Measurements from ENCODE around the gene DMXL1. TPM values are rescaled to one million over a fixed set of nuclear protein-coding genes. Genes with fewer than 3 reads are reported as not detected.

Gene DMXL1
- total RNA-seq, 4 donors from 2014 or later, result 78.8 to 181 (median 90.3) TPM

DNA sequence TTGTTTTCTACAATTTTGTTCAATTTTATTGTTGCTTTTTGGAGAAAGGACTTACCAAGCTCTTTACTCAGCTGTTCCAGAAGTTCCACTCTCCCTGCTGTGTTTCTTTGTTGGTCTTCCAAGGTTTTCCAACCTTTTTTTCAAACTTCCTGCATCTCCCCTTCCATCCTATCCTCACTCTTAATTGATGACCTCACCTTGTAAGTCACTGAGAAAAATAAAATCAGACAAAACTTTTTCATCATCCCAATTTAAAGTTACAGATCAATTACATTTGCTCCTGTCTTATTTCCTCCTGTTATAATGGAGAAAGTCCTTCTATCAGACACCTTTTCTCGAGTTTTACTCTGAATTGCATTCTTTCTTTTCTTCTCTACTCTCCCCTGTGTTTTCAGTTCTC is 121.1 kb downstream of the DMXL1 start:
- no peak for DNase-seq
- Histone ChIP-seq H3K27me3 (no peaks in the 10 kb centered on the region), H3K27ac (no peak overlapping the region), H3K36me3 (peaks cover 0 to 28% (median 0%) of the 10 kb centered on the region in 3 donors), H3K4me3 (no peak overlapping the region), H3K4me1 (no peaks in the 10 kb centered on the region), H3K9me3 (no peaks in the 10 kb centered on the region)
- no peak for TF ChIP-seq POLR2A (IDR thresholded peaks at IDR 0.05)
- TF ChIP-seq, protein P1, sequence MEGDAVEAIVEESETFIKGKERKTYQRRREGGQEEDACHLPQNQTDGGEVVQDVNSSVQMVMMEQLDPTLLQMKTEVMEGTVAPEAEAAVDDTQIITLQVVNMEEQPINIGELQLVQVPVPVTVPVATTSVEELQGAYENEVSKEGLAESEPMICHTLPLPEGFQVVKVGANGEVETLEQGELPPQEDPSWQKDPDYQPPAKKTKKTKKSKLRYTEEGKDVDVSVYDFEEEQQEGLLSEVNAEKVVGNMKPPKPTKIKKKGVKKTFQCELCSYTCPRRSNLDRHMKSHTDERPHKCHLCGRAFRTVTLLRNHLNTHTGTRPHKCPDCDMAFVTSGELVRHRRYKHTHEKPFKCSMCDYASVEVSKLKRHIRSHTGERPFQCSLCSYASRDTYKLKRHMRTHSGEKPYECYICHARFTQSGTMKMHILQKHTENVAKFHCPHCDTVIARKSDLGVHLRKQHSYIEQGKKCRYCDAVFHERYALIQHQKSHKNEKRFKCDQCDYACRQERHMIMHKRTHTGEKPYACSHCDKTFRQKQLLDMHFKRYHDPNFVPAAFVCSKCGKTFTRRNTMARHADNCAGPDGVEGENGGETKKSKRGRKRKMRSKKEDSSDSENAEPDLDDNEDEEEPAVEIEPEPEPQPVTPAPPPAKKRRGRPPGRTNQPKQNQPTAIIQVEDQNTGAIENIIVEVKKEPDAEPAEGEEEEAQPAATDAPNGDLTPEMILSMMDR (IDR thresholded peaks at IDR 0.05), result no peak

DNA sequence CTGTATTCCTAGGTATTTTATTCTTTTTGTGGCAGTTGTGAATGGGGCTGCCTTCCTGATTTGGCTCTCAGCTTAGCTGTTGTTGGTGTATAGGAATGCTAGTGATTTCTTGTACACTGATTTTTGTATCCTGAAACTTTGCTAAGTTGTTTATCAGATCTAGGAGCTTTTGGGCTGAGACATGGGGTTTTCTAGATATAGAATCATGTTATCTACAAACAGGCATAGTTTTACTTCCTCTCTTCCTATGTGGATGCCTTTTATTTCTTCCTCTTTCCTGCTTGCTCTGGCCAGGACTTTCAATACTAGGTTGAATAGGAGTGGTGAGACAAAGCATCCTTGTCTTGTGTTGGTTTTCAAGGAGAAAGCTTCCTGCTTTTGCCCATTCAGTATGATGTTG is 129.9 kb downstream of the DMXL1 start:
- Histone ChIP-seq H3K27me3 (no peaks in the 10 kb centered on the region), H3K36me3 (peaks cover 0 to 52% (median 2%) of the 10 kb centered on the region in 3 donors), H3K27ac (no peak overlapping the region), H3K9me3 (no peaks in the 10 kb centered on the region), H3K4me1 (no peaks in the 10 kb centered on the region), H3K4me3 (no peak overlapping the region)
- DNase-seq, result no peak
- TF ChIP-seq POLR2A (IDR thresholded peaks at IDR 0.05), result no peak
- TF ChIP-seq, protein P1 (IDR thresholded peaks at IDR 0.05), result no peak

DNA sequence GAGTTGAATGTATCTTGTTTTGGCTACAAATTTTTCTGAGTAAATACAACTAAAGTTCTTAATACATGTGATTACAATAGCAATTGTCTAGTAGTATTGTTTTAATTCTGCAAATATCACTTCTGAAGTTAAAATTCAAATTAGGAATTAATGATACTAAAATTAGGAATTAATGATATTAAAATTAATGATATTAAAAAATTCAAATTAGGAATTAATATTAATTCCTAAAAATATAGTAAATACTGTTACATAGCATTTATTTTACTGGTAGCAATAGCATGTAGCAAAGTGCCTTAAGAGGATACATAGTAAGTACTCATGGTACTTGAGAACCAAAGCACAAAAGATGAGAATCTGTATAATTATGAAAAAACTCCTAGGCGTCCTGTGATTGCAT is 136.2 kb downstream of the DMXL1 start:
- no peaks in the 10 kb centered on the region for H3K4me1 ChIP-seq
- TF ChIP-seq POLR2A (IDR thresholded peaks at IDR 0.05), result no peak
- TF ChIP-seq, protein P1 (IDR thresholded peaks at IDR 0.05), result no peak
- DNase-seq, result no peak
- H3K4me3 ChIP-seq, result no peak overlapping the region
- no peaks in the 10 kb centered on the region for H3K9me3 ChIP-seq
- no peak overlapping the region for H3K27ac ChIP-seq
- H3K36me3 ChIP-seq, result peaks cover 0 to 21% (median 0%) of the 10 kb centered on the region in 3 donors
- H3K27me3 ChIP-seq, result no peaks in the 10 kb centered on the region

DNA sequence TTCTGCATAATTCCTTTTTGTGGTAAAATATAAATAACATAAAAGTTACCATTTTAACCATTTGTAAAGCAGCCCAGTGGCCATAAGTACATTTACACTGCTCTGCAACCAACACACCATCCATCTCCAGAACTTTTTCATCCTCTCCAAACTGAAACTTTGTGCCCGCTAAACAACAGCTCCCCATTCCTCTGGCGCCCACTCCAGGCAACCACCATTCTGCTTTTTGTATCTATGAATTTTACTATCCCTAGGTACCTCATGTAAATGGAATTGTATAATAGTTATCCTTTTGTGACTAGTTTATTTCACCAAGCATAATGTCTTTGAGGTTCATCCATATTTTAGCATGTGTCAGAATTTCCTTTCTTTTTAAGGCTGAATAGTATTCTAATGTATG is 141.1 kb downstream of the DMXL1 start:
- no peak for DNase-seq
- peaks cover 0 to 7% (median 0%) of the 10 kb centered on the region in 3 donors for H3K36me3 ChIP-seq
- H3K4me1 ChIP-seq, result no peaks in the 10 kb centered on the region

DNA sequence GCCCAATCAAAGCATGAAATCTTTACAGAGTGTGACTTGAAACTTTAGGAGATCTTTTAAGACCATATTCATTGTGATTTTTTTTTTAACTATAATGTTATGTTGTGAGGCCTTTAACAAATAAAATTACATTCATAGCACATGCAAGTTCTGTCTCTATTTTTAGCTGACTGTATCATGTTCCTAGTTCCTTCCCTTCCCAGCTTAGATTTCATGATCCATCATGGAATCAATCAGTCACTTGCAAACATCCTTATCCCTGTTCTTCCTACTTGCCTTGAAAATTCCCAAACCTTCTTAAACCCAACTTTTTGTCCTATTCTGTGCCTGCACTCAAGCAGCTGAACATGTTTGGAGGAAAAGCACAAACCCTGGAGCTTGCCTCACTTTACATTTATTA is 141.8 kb downstream of the DMXL1 start:
- Histone ChIP-seq H3K4me1 (no peaks in the 10 kb centered on the region), H3K4me3 (no peak overlapping the region), H3K36me3 (peaks cover 0 to 7% (median 0%) of the 10 kb centered on the region in 3 donors), H3K9me3 (no peaks in the 10 kb centered on the region), H3K27me3 (no peaks in the 10 kb centered on the region), H3K27ac (no peak overlapping the region)
- no peak for DNase-seq
- TF ChIP-seq POLR2A (IDR thresholded peaks at IDR 0.05), result no peak
- TF ChIP-seq, protein P1 (IDR thresholded peaks at IDR 0.05), result no peak

More for the DNA sequence above, 141.1 kb downstream of the DMXL1 start:
- TF ChIP-seq, protein P1 (IDR thresholded peaks at IDR 0.05), result no peak
- no peak for TF ChIP-seq POLR2A (IDR thresholded peaks at IDR 0.05)
- Histone ChIP-seq H3K27me3 (no peaks in the 10 kb centered on the region), H3K4me3 (no peak overlapping the region), H3K27ac (no peak overlapping the region), H3K9me3 (no peaks in the 10 kb centered on the region)

DNA sequence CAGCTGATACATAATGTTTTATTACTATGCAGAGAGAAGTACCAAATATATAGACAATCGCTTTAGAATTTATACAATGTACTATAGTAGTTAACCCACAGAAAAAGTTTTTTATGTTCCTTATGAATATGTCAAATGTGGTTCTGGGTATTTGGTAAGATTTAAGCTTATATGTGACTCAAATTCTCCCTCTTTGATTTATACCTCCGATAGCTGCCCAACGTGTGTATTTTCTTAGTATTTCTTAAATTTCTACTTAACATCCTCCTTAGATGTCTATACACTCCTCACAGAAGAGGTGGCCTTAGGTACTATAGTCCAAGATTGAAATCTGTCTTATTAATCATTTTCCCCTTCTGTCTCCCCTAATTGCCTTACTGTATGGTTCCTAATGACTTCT is 146.3 kb downstream of the DMXL1 start:
- Histone ChIP-seq H3K27me3 (no peaks in the 10 kb centered on the region), H3K27ac (no peak overlapping the region), H3K4me3 (no peak overlapping the region), H3K4me1 (no peaks in the 10 kb centered on the region), H3K9me3 (no peaks in the 10 kb centered on the region), H3K36me3 (peaks cover 0 to 17% (median 0%) of the 10 kb centered on the region in 3 donors)
- no peak for TF ChIP-seq POLR2A (IDR thresholded peaks at IDR 0.05)
- TF ChIP-seq, protein P1 (IDR thresholded peaks at IDR 0.05), result no peak
- DNase-seq, result no peak

All from Peyer's patch (tissue), 4 donors.